Ectodermal cell (in vitro differentiated cells): ENCODE data around the gene CCDC50.

Experiments used
- H3K27ac ChIP-seq: 2 replicates; pipeline ENCODE4 v1.7.0; 2013; ENCODE audit warnings: mild to moderate bottlenecking, low read depth, low read length; ENCODE audit not compliant: insufficient read depth, poor library complexity, severe bottlenecking
- H3K27me3 ChIP-seq: 2 replicates; pipeline ENCODE4 v1.7.0; 2013; ENCODE audit warnings: mild to moderate bottlenecking, low read length; ENCODE audit not compliant: insufficient read depth, control insufficient read depth, poor library complexity, severe bottlenecking
- H3K36me3 ChIP-seq: one replicate; pipeline ENCODE4 v1.7.0; 2013; ENCODE audit warnings: low read length; ENCODE audit not compliant: control insufficient read depth, insufficient read depth
- H3K4me1 ChIP-seq: one replicate; pipeline ENCODE4 v1.7.0; 2013; ENCODE audit warnings: low read length; ENCODE audit not compliant: control insufficient read depth, insufficient read depth
- H3K4me3 ChIP-seq: 2 replicates; pipeline ENCODE4 v1.7.0; 2013; ENCODE audit warnings: low read depth, low read length, control low read depth; ENCODE audit not compliant: insufficient read depth
- H3K9me3 ChIP-seq: 2 replicates; pipeline ENCODE4 v1.7.0; 2013; ENCODE audit warnings: mild to moderate bottlenecking, low read length, moderate library complexity; ENCODE audit not compliant: control insufficient read depth
- WGBS, 2 experiments: methylation state at CpG; one replicate each; pipeline ENCODE4 v1.1.7; 2013; ENCODE audit warnings: missing lambda C conversion rate in 2 of 2; 5-methylcytosine and 5-hydroxymethylcytosine counted together

CCDC50 gene

DNA sequence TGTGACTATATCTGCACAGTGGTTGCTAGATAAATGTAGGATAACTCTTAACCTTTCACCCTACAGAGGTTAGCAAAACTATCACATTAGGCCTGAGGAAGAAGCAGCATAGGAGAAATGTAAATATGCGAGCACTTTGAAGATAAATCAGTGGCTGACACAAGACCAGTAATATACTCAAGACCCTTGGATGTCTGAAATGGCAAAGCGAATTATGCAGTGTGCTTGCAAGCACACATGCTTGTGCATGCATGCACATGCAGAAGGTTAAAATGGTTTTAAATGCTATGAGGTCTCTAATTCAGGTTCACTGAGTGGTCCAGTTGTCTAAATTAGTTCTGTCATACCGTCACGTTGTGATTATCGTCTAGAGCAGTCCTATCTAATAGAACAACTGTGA lies 14.7 kb downstream of the CCDC50 start:
- no peaks in the 10 kb centered on the region for H3K36me3 ChIP-seq
- no peaks in the 10 kb centered on the region for H3K9me3 ChIP-seq
- 96 to 98% methylated on average over 5 of the region's 5 CpGs for WGBS, 2 experiments
- no peaks in the 10 kb centered on the region for H3K4me1 ChIP-seq
- H3K4me3 ChIP-seq, result no peak overlapping the region
- H3K27ac ChIP-seq, result no peak overlapping the region
- H3K27me3 ChIP-seq, result no peaks in the 10 kb centered on the region

- 99 to 100% methylated on average over 4 of the region's 5 CpGs for WGBS, 2 experiments
- Histone ChIP-seq H3K9me3 (no peaks in the 10 kb centered on the region), H3K27me3 (no peaks in the 10 kb centered on the region), H3K27ac (no peak overlapping the region), H3K4me1 (peaks cover 1% of the 10 kb centered on the region), H3K4me3 (no peak overlapping the region), H3K36me3 (no peaks in the 10 kb centered on the region)
Measured at GRCh38 chr3:191345334-191345733, 16.1 kb downstream of the CCDC50 start.

- WGBS, 2 experiments, result 70 to 83% methylated on average over 3 of the region's 3 CpGs
- H3K4me1 ChIP-seq, result peaks cover 7% of the 10 kb centered on the region
- H3K9me3 ChIP-seq, result no peaks in the 10 kb centered on the region
- H3K4me3 ChIP-seq, result no peak overlapping the region
- H3K27me3 ChIP-seq, result no peaks in the 10 kb centered on the region
- H3K36me3 ChIP-seq, result no peaks in the 10 kb centered on the region
- H3K27ac ChIP-seq, result no peak overlapping the region
Measured at GRCh38 chr3:191347228-191347627, 18.0 kb downstream of the CCDC50 start.

DNA sequence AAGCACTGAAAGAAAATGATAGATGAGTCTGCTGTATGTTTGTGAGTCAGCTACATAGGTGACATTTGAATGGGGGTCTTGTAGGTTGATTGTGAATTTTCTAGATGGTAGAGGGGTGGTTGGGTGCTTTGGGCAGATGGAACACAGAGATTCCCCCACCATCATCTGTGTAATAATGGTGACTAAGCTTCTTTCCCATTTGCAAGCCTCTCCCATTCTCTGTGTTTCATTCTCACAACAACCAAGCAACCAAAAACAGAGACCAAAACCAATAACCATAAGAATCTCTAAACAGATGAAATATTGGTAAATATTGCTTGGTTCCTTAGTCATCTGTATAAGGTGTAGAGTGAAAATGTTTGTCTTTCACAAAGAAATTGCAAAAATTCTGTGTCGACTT lies 18.9 kb downstream of the CCDC50 start:
- 92% methylated on average over 1 of the region's 1 CpG; no CpG with 5 or more reads in 1 of the 2 experiments for WGBS, 2 experiments
- no peaks in the 10 kb centered on the region for H3K36me3 ChIP-seq
- H3K4me1 ChIP-seq, result peaks cover 10% of the 10 kb centered on the region
- no peaks in the 10 kb centered on the region for H3K27me3 ChIP-seq
- H3K9me3 ChIP-seq, result no peaks in the 10 kb centered on the region
- no peak overlapping the region for H3K4me3 ChIP-seq
- no peak overlapping the region for H3K27ac ChIP-seq

DNA sequence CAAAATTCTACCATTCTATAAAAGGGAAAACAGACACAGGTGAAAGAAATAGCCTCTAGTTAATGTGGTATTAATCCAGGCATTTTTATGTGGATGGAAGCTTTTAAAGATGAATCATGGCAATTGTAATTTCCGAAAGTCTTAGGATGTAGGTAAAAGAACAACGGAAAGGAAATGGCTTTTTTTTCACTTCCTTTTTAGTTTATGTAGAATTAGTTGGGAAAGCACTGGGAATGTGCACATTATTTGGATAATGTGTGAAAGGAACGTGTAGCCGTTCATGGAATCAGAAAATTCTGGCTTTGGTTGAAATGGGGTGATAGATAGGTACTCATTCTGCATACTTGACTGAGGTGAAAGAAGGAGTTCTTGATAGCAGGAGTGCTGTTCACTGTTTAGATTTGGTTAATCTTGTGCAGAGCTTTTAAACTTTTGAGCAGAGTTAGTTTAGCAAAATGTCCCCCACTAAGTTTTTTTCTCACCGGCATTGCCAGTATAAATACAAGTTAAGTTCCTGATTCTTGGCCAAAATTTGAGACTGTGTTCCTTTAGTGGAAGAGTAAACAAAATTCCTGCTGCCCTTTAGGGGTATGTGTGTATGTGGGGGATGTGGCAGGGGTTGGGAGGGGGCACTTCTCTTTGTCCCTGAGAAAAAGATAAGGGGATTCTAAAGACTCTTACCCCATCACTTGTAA lies 21.3 kb downstream of the CCDC50 start:
- H3K4me1 ChIP-seq, result peaks cover 14% of the 10 kb centered on the region
- no peaks in the 10 kb centered on the region for H3K9me3 ChIP-seq
- H3K27ac ChIP-seq, result no peak overlapping the region
- no peaks in the 10 kb centered on the region for H3K36me3 ChIP-seq
- H3K4me3 ChIP-seq, result no peak overlapping the region
- H3K27me3 ChIP-seq, result no peaks in the 10 kb centered on the region
- 84 to 87% methylated on average over 4 to 5 of the region's 5 CpGs for WGBS, 2 experiments

DNA sequence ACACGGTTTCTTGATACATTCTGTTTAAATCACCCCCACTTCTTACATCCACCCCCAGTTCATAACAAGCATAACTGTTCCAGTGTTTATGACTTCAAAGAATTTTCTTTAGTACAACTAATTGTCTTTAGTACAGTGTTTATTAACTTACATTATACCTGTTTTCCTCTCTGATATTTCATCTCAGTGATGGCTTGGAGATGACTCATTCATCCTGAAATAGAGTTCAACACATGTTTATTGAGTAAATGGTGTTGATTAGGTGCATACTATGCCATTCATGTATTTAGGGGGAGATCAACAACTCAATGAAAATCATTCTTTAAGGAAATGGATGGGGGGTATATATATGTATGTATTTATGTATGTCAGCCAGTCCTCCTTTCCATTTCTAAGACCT lies 22.8 kb downstream of the CCDC50 start:
- peaks cover 14% of the 10 kb centered on the region for H3K4me1 ChIP-seq
- no peaks in the 10 kb centered on the region for H3K27me3 ChIP-seq
- no peak overlapping the region for H3K4me3 ChIP-seq
- H3K36me3 ChIP-seq, result no peaks in the 10 kb centered on the region
- H3K9me3 ChIP-seq, result no peaks in the 10 kb centered on the region
- H3K27ac ChIP-seq, result no peak overlapping the region
- WGBS, 2 experiments, result 95 to 100% methylated on average over 1 of the region's 1 CpG

DNA sequence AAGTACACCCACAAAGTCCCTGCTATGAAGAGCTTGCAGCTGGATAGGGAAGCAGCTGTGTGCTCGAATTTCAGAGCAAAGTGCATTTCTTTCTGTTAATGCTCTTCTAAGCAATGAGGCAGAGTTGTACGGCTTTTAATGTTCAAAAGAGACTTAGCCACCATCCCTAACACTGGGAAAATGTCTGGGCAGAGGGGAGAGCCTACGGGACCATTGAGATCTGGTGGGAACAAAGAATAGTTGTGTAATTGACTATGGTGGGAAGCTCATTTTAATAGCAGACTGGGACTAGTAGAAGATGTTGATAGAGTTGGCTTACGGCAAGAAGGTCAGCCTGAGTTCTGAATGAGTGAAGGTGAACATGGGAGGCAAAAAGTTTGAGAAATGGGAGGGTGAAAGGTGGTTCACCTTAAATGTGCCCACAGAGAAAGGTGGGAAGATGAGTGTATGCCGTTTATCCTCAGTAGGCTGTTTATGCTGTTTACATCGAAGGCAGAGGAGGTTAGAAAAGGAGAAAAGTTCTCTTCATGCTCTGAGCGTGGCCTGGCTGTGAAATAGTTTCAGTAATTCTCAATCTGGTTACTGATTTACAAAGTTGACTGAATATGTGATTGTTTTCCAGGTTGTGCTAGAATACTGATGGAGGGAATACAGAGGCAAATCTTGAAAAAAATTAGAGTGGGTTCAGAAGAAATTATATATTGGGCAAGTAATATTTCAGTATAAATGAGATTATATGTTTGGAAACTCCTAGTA lies 24.0 kb downstream of the CCDC50 start:
- Histone ChIP-seq H3K27ac (no peak overlapping the region), H3K4me3 (no peak overlapping the region), H3K9me3 (no peaks in the 10 kb centered on the region), H3K36me3 (no peaks in the 10 kb centered on the region), H3K27me3 (no peaks in the 10 kb centered on the region), H3K4me1 (peaks cover 14% of the 10 kb centered on the region)
- 80 to 85% methylated on average over 7 of the region's 7 CpGs for WGBS, 2 experiments

- no peaks in the 10 kb centered on the region for H3K36me3 ChIP-seq
- H3K4me3 ChIP-seq, result no peak overlapping the region
- H3K27me3 ChIP-seq, result no peaks in the 10 kb centered on the region
- 83% methylated on average over 2 to 4 of the region's 4 CpGs for WGBS, 2 experiments
- H3K9me3 ChIP-seq, result no peaks in the 10 kb centered on the region
- no peak overlapping the region for H3K27ac ChIP-seq
- H3K4me1 ChIP-seq, result peaks cover 12% of the 10 kb centered on the region
Measured at GRCh38 chr3:191355406-191355805, 26.2 kb downstream of the CCDC50 start.

GRCh38 chr3:191356631-191357439 lies 27.6 kb downstream of the CCDC50 start:
- H3K4me1 ChIP-seq, result peaks cover 14% of the 10 kb centered on the region
- no peak overlapping the region for H3K4me3 ChIP-seq
- H3K9me3 ChIP-seq, result no peaks in the 10 kb centered on the region
- no peak overlapping the region for H3K27ac ChIP-seq
- 85 to 93% methylated on average over 5 of the region's 5 CpGs for WGBS, 2 experiments
- no peaks in the 10 kb centered on the region for H3K27me3 ChIP-seq
- peaks cover 8% of the 10 kb centered on the region for H3K36me3 ChIP-seq

GRCh38 chr3:191357909-191358308 lies 28.7 kb downstream of the CCDC50 start:
- H3K27ac ChIP-seq, result no peak overlapping the region
- H3K4me3 ChIP-seq, result no peak overlapping the region
- H3K9me3 ChIP-seq, result no peaks in the 10 kb centered on the region
- 88 to 93% methylated on average over 6 of the region's 6 CpGs for WGBS, 2 experiments
- peaks cover 12% of the 10 kb centered on the region for H3K4me1 ChIP-seq
- no peaks in the 10 kb centered on the region for H3K27me3 ChIP-seq
- H3K36me3 ChIP-seq, result peaks cover 8% of the 10 kb centered on the region
